Endothelial cell of umbilical vein (primary cell): ENCODE measurements around the gene ALOXE3. TPM values are rescaled to one million over a fixed set of nuclear protein-coding genes. Genes with fewer than 3 reads are reported as not detected.

ENCODE experiments used
- BruUV-seq: library from RNA; stranded (reverse); fragments of 400-500 nt; replicated peaks from 2 replicates; lab custom pipeline; 2021; lab: Mats Ljungman, UMichigan
- CTCF ChIA-PET: fragments of 300-600, 350-600 bp; sonication (Branson Sonifier 250); formaldehyde crosslinking; loops from one replicate; lab custom pipeline; 2021; ENCODE audit warnings: antibody characterized with exemption, inconsistent platforms; lab: Charles Lee
- POLR2A ChIA-PET: fragments of 300-600, 350-600 bp; sonication (Branson Sonifier 250); formaldehyde crosslinking; loops from one replicate; lab custom pipeline; 2021; ENCODE audit warnings: antibody characterized with exemption, inconsistent platforms; lab: Charles Lee
- DNase-seq: peaks from one replicate; pipeline ENCODE4 v3.0.0-alpha.2; 2011; ENCODE audit warnings: low read depth, low spot score
- FAIRE-seq: peaks from 2 replicates; lab custom pipeline; 2011; peaks lifted over from hg19 to GRCh38; lab: Jason Lieb, UNC
- H2AFZ ChIP-seq: 2 replicates; pipeline ENCODE4 v1.6.0; 2012; ENCODE audit warnings: low read depth, low read length, control low read depth, inconsistent platforms
- H3K27ac ChIP-seq: 2 replicates; pipeline ENCODE4 v1.5.1; 2011; ENCODE audit warnings: low read depth, mild to moderate bottlenecking, control low read depth, low read length, moderate library complexity; ENCODE audit not compliant: insufficient read depth
- H3K27me3 ChIP-seq, 2 experiments: 2 replicates each; pipeline versions ENCODE4 v1.6.0 to v1.6.1; 2011; ENCODE audit warnings: low read length in 2 of 2, mixed read lengths in 1 of 2; ENCODE audit not compliant: control insufficient read depth in 2 of 2, insufficient read depth in 2 of 2
- H3K36me3 ChIP-seq, 2 experiments: 2 replicates in 1 of 2; 3 replicates in 1 of 2; pipeline ENCODE4 v1.5.1; 2011; ENCODE audit warnings: low read length in 2 of 2, mild to moderate bottlenecking in 1 of 2, moderate library complexity in 1 of 2; ENCODE audit not compliant: control insufficient read depth in 2 of 2, insufficient read depth in 2 of 2; ENCODE audit errors: extremely low read depth in 1 of 2
- H3K4me1 ChIP-seq: 3 replicates; pipeline ENCODE4 v1.5.1; 2011; ENCODE audit warnings: mild to moderate bottlenecking, low read length; ENCODE audit not compliant: control insufficient read depth, insufficient read depth; ENCODE audit errors: extremely low read depth
- H3K4me2 ChIP-seq: 2 replicates; pipeline ENCODE4 v1.6.1; 2011; ENCODE audit warnings: low read length, control low read depth, mixed read lengths; ENCODE audit not compliant: insufficient read depth
- H3K4me3 ChIP-seq, 3 experiments: fragments of 200-600 bp in 1 of 3; sonication (generic), shearing (Covaris generic) in 1 of 3; replicated peaks in 1 of 3; 2 replicates each; pipeline ENCODE4 v1.5.1; 2011 to 2016; ENCODE audit warnings: control low read depth in 3 of 3, low read length in 3 of 3, mild to moderate bottlenecking in 2 of 3, inconsistent platforms in 1 of 3, low read depth in 1 of 3, moderate library complexity in 1 of 3; ENCODE audit not compliant: insufficient read depth in 1 of 3
- H3K79me2 ChIP-seq: 2 replicates; pipeline ENCODE4 v1.6.0; 2012; ENCODE audit warnings: low read length, inconsistent platforms; ENCODE audit not compliant: control insufficient read depth, insufficient read depth
- H3K9ac ChIP-seq: replicated peaks from 2 replicates; pipeline ENCODE3; 2011; ENCODE audit warnings: low read length, control low read depth; ENCODE audit not compliant: insufficient read depth; ENCODE audit errors: extremely low read depth
- H3K9me1 ChIP-seq: replicated peaks from 3 replicates; pipeline ENCODE4 v1.6.0; 2011; ENCODE audit warnings: mild to moderate bottlenecking, low read length; ENCODE audit not compliant: control insufficient read depth, insufficient read depth; ENCODE audit errors: extremely low read depth
- H3K9me3 ChIP-seq: replicated peaks from 2 replicates; pipeline ENCODE4 v1.5.1; 2012; ENCODE audit warnings: low read length, inconsistent platforms; ENCODE audit not compliant: control insufficient read depth, insufficient read depth
- H4K20me1 ChIP-seq: replicated peaks from 2 replicates; pipeline ENCODE3; 2011; ENCODE audit warnings: mild to moderate bottlenecking, low read length; ENCODE audit not compliant: control insufficient read depth, insufficient read depth; ENCODE audit errors: extremely low read depth
- CTCF ChIP-seq, 2 donors: IDR thresholded peaks; 1 replicate in 1 of 2; 2 replicates in 1 of 2; pipeline ENCODE4 v1.5.1; 2011; ENCODE audit warnings: low read length in 2 of 2, mild to moderate bottlenecking in 2 of 2, moderate library complexity in 2 of 2, control low read depth in 1 of 2, inconsistent platforms in 1 of 2, low read depth in 1 of 2; ENCODE audit not compliant: insufficient read depth in 1 of 2; ENCODE audit errors: extremely low read depth in 1 of 2
- EZH2 ChIP-seq: IDR thresholded peaks from 2 replicates; pipeline ENCODE4 v1.6.1; 2012; ENCODE audit warnings: borderline replicate concordance, low read depth, mild to moderate bottlenecking, moderate library complexity, low read length, inconsistent platforms; ENCODE audit not compliant: severe bottlenecking
- FOS ChIP-seq: IDR thresholded peaks from 2 replicates; pipeline ENCODE4 v1.6.1; 2011; ENCODE audit warnings: mild to moderate bottlenecking, low read length, moderate library complexity, borderline replicate concordance; ENCODE audit not compliant: insufficient read depth
- MAX ChIP-seq: IDR thresholded peaks from 2 replicates; pipeline ENCODE4 v1.6.1; 2011; ENCODE audit not compliant: insufficient read depth, insufficient read length
- MYC ChIP-seq: IDR thresholded peaks from one replicate; pipeline ENCODE4 v1.6.1; 2011; ENCODE audit warnings: mild to moderate bottlenecking, low read depth, low read length
- POLR2A ChIP-seq: IDR thresholded peaks from 2 replicates; pipeline ENCODE4 v1.6.1; 2012; ENCODE audit warnings: low read depth, mild to moderate bottlenecking, control low read depth, low read length
- POLR2AphosphoS5 ChIP-seq: IDR thresholded peaks from 2 replicates; pipeline ENCODE4 v1.6.1; 2012; ENCODE audit warnings: low read depth, mild to moderate bottlenecking, control low read depth, low read length, moderate library complexity; ENCODE audit not compliant: insufficient read depth
- dilution Hi-C: fragments of 300-500 bp; cut with MboI; formaldehyde crosslinking; loops from one replicate; pipeline ENCODE4 v1.15.0; 2019; ENCODE audit warnings: low sequenced_read_pairs; ENCODE audit not compliant: extremely low pct_ligation_motif_present
- intact Hi-C: fragments of 100-400 bp; cut with micrococcal nuclease; formaldehyde crosslinking; loops from one replicate; pipeline ENCODE4 v1.10.0; 2022
- polyA plus RNA-seq, 4 experiments: library from polyadenylated mRNA; depleted of rRNA in 3 of 4; stranded (reverse) in 3 of 4; unstranded in 1 of 4; fragments of >200 nt; gene quantifications; 2 replicates each; pipeline versions ENCODE4 v1.2.1 to v1.2.3, GENCODE V29; 2011 to 2012; ENCODE audit warnings: missing spikeins in 1 of 4
- total RNA-seq: library from RNA; stranded (reverse); gene quantifications from 2 replicates; pipeline ENCODE4 v1.2.3, GENCODE V29; 2021

Gene ALOXE3
- total and polyA plus RNA-seq, 2 donors (not counting 3 experiments of a cell fraction or from before 2014, with no cell fraction given) = 0.01 TPM; not detected in 1

GRCh38 chr17:8071496-8071895, 46.8 kb downstream of the ALOXE3 start:
- Histone ChIP-seq H4K20me1 (no peaks in the 10 kb centered on the region), H3K9me1 (no peaks in the 10 kb centered on the region), H3K4me2 (no peak overlapping the region), H3K4me3 (no peak overlapping the region), H3K9me3 (no peaks in the 10 kb centered on the region), H3K9ac (no peak overlapping the region), H3K27me3 (peaks cover 35% of the 10 kb centered on the region in 2 experiments), H2AFZ (no peak overlapping the region), H3K27ac (no peak overlapping the region), H3K4me1 (no peaks in the 10 kb centered on the region), H3K79me2 (no peaks in the 10 kb centered on the region), H3K36me3 (no peaks in the 10 kb centered on the region)
- intact Hi-C loops = no loop called here
- dilution Hi-C loops = no loop called here
- TF ChIP-seq POLR2AphosphoS5 = no peak
- peak; percentile 3 for TF ChIP-seq EZH2
- DNase-seq (no peak), FAIRE-seq (no peak)
- ChIA-PET CTCF (interaction anchor here (1.4 to 4.7 kb wide), 5 partner anchors 12 to 82 kb away, joined by 4 to 73 read pairs (median 6); partner anchors contain the start of gene ALOX12B), POLR2A (no interaction called here)
- no TSS peak for BruUV-seq

GRCh38 chr17:8069587-8069860, 48.8 kb downstream of the ALOXE3 start:
- no peak overlapping the region for H2AFZ ChIP-seq
- dilution Hi-C loops (no loop called here), intact Hi-C loops (no loop called here)
- no peak overlapping the region for H3K4me2 ChIP-seq
- DNase-seq = no peak
- POLR2A ChIA-PET = no interaction called here
- no peak overlapping the region for H3K9ac ChIP-seq
- H3K9me3 ChIP-seq = no peaks in the 10 kb centered on the region
- no peaks in the 10 kb centered on the region for H4K20me1 ChIP-seq
- H3K4me3 ChIP-seq = no peak overlapping the region
- H3K9me1 ChIP-seq = no peaks in the 10 kb centered on the region
- no peak for TF ChIP-seq POLR2A
- no peak for TF ChIP-seq CTCF (IDR thresholded peaks at IDR 0.05; ENCODE audit: extremely low read depth in 1 of 2, insufficient read depth in 1 of 2, low read depth in 1 of 2, low read length in 2 of 2)
- TF ChIP-seq FOS = no peak
- TF ChIP-seq POLR2AphosphoS5 = no peak
- TF ChIP-seq MYC = no peak
- no peak for TF ChIP-seq MAX
- H3K27me3 ChIP-seq = peaks cover 35 to 40% of the 10 kb centered on the region in 2 experiments
- no TSS peak for BruUV-seq
- H3K79me2 ChIP-seq = no peaks in the 10 kb centered on the region
- no peak for FAIRE-seq
- no peaks in the 10 kb centered on the region for H3K4me1 ChIP-seq
- no peaks in the 10 kb centered on the region for H3K36me3 ChIP-seq
- CTCF ChIA-PET = interaction anchor here (1.4 to 4.7 kb wide), 5 partner anchors 10 to 40 kb away, joined by 3 to 73 read pairs (median 9); no protein-coding TSS in a partner anchor
- no peak overlapping the region for H3K27ac ChIP-seq
